ENCODE results near the gene MTMR6.

The MTMR6 gene

GRCh38 chr13:25281193-25281934, 5.9 kb downstream of the MTMR6 start:
- DNase-seq = no peak
- H3K4me3 ChIP-seq (ENCODE audit: low read length) = no peak overlapping the region
- H3K79me2 ChIP-seq (ENCODE audit: low read length) = peaks cover 64% of the 10 kb centered on the region
- H3K36me3 ChIP-seq (replicated peaks; ENCODE audit: insufficient read depth, low read length) = no peaks in the 10 kb centered on the region
- H3K4me2 ChIP-seq (ENCODE audit: low read depth, low read length) = no peak overlapping the region
- no peak overlapping the region for H3K9ac ChIP-seq (ENCODE audit: low read length)
- TF ChIP-seq EZH2phosphoT487 (IDR thresholded peaks at IDR 0.05; ENCODE audit: low read length) = no peak
- TF ChIP-seq EZH2 (optimal IDR thresholded peaks at IDR 0.05; ENCODE audit: low read depth, low read length) = no peak
- TF ChIP-seq CTCF (IDR thresholded peaks at IDR 0.05; ENCODE audit: low read length) = no peak
- H3K9me3 ChIP-seq (replicated peaks; ENCODE audit: insufficient read depth, low read length) = no peaks in the 10 kb centered on the region
- no peaks in the 10 kb centered on the region for H4K20me1 ChIP-seq (ENCODE audit: insufficient read depth, low read length)
- H3K4me1 ChIP-seq (ENCODE audit: low read length) = no peaks in the 10 kb centered on the region
- no peaks in the 10 kb centered on the region for H3K9me2 ChIP-seq (replicated peaks; ENCODE audit: insufficient read depth, low read length)
- no peak overlapping the region for H3K27ac ChIP-seq (ENCODE audit: low read length)
- no peaks in the 10 kb centered on the region for H3K27me3 ChIP-seq (replicated peaks; ENCODE audit: insufficient read depth, low read length)
- no peak overlapping the region for H2AFZ ChIP-seq (ENCODE audit: low read length)
- H3F3A ChIP-seq (ENCODE audit: insufficient read depth, low read length) = 0 out of 2 replicates have a peak, but pooled peaks cover under 1% of the 10 kb centered on the region

- Histone ChIP-seq H3F3A (ENCODE audit: insufficient read depth, low read length) (no peaks in the 10 kb centered on the region), H3K79me2 (ENCODE audit: low read length) (peaks cover 55% of the 10 kb centered on the region), H3K4me1 (ENCODE audit: low read length) (no peaks in the 10 kb centered on the region), H3K9me2 (replicated peaks; ENCODE audit: insufficient read depth, low read length) (no peaks in the 10 kb centered on the region), H3K27me3 (replicated peaks; ENCODE audit: insufficient read depth, low read length) (no peaks in the 10 kb centered on the region), H3K4me2 (ENCODE audit: low read depth, low read length) (no peak overlapping the region), H3K4me3 (ENCODE audit: low read length) (no peak overlapping the region), H4K20me1 (ENCODE audit: insufficient read depth, low read length) (no peaks in the 10 kb centered on the region), H3K9me3 (replicated peaks; ENCODE audit: insufficient read depth, low read length) (no peaks in the 10 kb centered on the region), H3K27ac (ENCODE audit: low read length) (no peak overlapping the region), H2AFZ (ENCODE audit: low read length) (no peak overlapping the region), H3K36me3 (replicated peaks; ENCODE audit: insufficient read depth, low read length) (no peaks in the 10 kb centered on the region), H3K9ac (ENCODE audit: low read length) (no peak overlapping the region)
- no peak for DNase-seq
- TF ChIP-seq EZH2 (optimal IDR thresholded peaks at IDR 0.05; ENCODE audit: low read depth, low read length) (no peak), EZH2phosphoT487 (IDR thresholded peaks at IDR 0.05; ENCODE audit: low read length) (no peak), CTCF (IDR thresholded peaks at IDR 0.05; ENCODE audit: low read length) (no peak)
Observed at GRCh38 chr13:25280396-25280795, 6.9 kb downstream of the MTMR6 start.

- Histone ChIP-seq H3F3A (ENCODE audit: insufficient read depth, low read length) (no peaks in the 10 kb centered on the region), H3K9ac (ENCODE audit: low read length) (no peak overlapping the region), H3K9me2 (replicated peaks; ENCODE audit: insufficient read depth, low read length) (no peaks in the 10 kb centered on the region), H4K20me1 (ENCODE audit: insufficient read depth, low read length) (no peaks in the 10 kb centered on the region), H3K36me3 (replicated peaks; ENCODE audit: insufficient read depth, low read length) (no peaks in the 10 kb centered on the region), H3K4me1 (ENCODE audit: low read length) (no peaks in the 10 kb centered on the region), H3K4me3 (ENCODE audit: low read length) (no peak overlapping the region), H2AFZ (ENCODE audit: low read length) (no peak overlapping the region), H3K9me3 (replicated peaks; ENCODE audit: insufficient read depth, low read length) (no peaks in the 10 kb centered on the region), H3K79me2 (ENCODE audit: low read length) (peaks cover 38% of the 10 kb centered on the region), H3K27me3 (replicated peaks; ENCODE audit: insufficient read depth, low read length) (no peaks in the 10 kb centered on the region), H3K27ac (ENCODE audit: low read length) (no peak overlapping the region), H3K4me2 (ENCODE audit: low read depth, low read length) (no peak overlapping the region)
- no peak for DNase-seq
- TF ChIP-seq EZH2 (optimal IDR thresholded peaks at IDR 0.05; ENCODE audit: low read depth, low read length) (no peak), EZH2phosphoT487 (IDR thresholded peaks at IDR 0.05; ENCODE audit: low read length) (no peak), CTCF (IDR thresholded peaks at IDR 0.05; ENCODE audit: low read length) (no peak)
Observed at GRCh38 chr13:25276748-25277147, 10.5 kb downstream of the MTMR6 start.

Measured in MM.1S (cell line).